ENCODE results near the gene DIAPH2.

DNA sequence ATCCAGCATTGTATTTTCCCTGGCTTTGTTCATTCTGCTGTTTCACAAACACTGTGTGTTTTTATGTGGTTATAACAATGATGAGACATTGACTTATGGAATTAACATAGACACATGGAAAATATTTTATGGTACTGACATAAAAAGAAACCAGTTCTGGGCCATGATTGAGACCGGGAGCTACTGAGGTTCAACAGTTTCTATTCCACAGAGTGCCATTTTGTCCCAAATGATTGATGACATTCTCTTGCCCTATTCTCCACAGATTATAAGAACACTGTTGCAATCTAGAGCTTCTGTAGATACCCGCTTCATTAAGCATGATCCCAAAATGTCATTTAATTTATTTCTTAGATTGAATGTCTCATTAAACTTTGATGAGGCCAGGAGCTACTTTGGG is 525.9 kb downstream of the DIAPH2 start:
- no peak for TF ChIP-seq CTCF (IDR thresholded peaks at IDR 0.05; ENCODE audit: low read depth, low read length, poor library complexity, severe bottlenecking)
- no peak for TF ChIP-seq EZH2phosphoT487 (IDR thresholded peaks at IDR 0.05; ENCODE audit: borderline replicate concordance, low read length)

All from DOHH2 (cell line).